Activated CD4-positive, alpha-beta T cell treated with anti-CD3 and anti-CD28 coated beads, Interleukin-2, amount 10 ng/mL, durations not matched to agents 24 days and 14 days (primary cell): ENCODE results near the gene METTL14. TPM values are rescaled to one million over a fixed set of nuclear protein-coding genes. Genes with fewer than 3 reads are reported as not detected.

ENCODE experiments used
- DNase-seq: peaks from one replicate; pipeline ENCODE4 v3.0.0; 2022
- H3K27ac Mint-ChIP-seq: one replicate; pipeline ENCODE4 v1.8.0; 2022; ENCODE audit warnings: mild to moderate bottlenecking, mixed read lengths
- H3K27me3 Mint-ChIP-seq: one replicate; pipeline ENCODE4 v1.8.0; 2022; ENCODE audit warnings: mixed read lengths
- H3K36me3 Mint-ChIP-seq: one replicate; pipeline ENCODE4 v1.8.0; 2022; ENCODE audit warnings: low read depth, mild to moderate bottlenecking, mixed read lengths
- H3K4me1 Mint-ChIP-seq: one replicate; pipeline ENCODE4 v1.8.0; 2021; ENCODE audit warnings: mixed read lengths
- H3K4me3 Mint-ChIP-seq: one replicate; pipeline ENCODE4 v1.8.0; 2022; ENCODE audit warnings: mild to moderate bottlenecking, moderate library complexity, mixed read lengths
- H3K9me3 Mint-ChIP-seq: one replicate; pipeline ENCODE4 v1.8.0; 2021; ENCODE audit warnings: mixed read lengths
- intact Hi-C: fragments of 100-400 bp; cut with micrococcal nuclease; formaldehyde crosslinking; loops from one replicate; pipeline ENCODE4 v1.15.1; 2023
- total RNA-seq: library from RNA; stranded (reverse); gene quantifications from 2 replicates; pipeline ENCODE4 v1.2.3, GENCODE V29; 2022

Gene METTL14
- total RNA-seq, 1 donor from 2014 or later = 51.9 TPM

DNA sequence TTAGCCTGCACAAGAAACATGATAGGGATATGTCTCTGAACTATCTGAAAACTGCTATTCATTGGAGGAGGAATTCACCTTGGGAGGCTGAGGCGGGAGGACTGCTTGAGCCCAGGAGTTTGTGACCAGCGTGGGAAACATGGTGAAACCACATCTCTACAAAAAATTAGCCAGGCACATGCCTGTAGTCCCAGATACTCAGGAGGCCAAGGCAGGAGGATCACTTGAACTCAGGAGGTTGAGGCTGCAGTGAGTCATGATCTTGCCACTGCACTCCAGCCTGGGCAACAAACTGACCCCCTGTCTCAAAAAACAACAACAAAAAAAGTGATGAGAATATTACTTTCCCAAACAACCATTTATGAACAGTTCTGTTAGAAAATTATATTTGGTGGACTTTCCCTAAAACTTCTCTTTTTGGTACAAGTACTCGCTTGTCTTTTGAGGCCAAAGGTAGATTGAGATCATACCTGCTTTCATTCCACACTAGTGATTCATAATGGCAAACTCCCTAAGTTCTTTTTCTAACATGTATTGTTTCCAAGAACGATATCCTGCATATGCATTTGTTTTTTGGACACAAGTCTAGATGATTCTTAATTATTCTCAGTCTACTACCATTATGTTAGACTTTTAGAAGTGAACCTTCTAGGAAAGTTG is 33.4 kb downstream of the METTL14 start:
- H3K4me3 Mint-ChIP-seq = no peak overlapping the region
- intact Hi-C loops = no loop called here
- H3K4me1 Mint-ChIP-seq = no peaks in the 10 kb centered on the region
- no peak for DNase-seq
- H3K36me3 Mint-ChIP-seq = peaks cover 16% of the 10 kb centered on the region
- H3K27ac Mint-ChIP-seq = no peak overlapping the region
- no peaks in the 10 kb centered on the region for H3K27me3 Mint-ChIP-seq
- H3K9me3 Mint-ChIP-seq = no peaks in the 10 kb centered on the region

DNA sequence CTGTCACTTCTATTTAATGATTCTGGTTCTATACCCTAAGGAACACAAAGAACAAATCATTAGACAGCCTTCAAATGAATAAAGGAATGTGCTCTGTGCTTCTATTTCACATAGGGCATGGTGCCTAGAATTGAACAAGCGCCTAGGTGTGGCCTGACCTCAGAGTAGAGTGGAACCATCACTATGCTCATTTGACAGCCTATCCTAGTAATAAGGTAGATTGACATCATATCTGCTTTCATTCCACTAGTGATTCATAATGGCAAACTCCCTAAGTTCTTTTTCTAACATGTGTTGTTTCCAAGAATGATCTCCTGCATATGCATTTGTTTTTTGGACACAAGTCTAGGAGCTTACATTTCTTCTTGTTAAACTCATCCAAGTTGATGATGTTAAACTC is 36.6 kb downstream of the METTL14 start:
- H3K27ac Mint-ChIP-seq = no peak overlapping the region
- H3K27me3 Mint-ChIP-seq = no peaks in the 10 kb centered on the region
- intact Hi-C loops = no loop called here
- H3K9me3 Mint-ChIP-seq = no peaks in the 10 kb centered on the region
- no peaks in the 10 kb centered on the region for H3K4me1 Mint-ChIP-seq
- no peak for DNase-seq
- no peak overlapping the region for H3K4me3 Mint-ChIP-seq
- peaks cover 29% of the 10 kb centered on the region for H3K36me3 Mint-ChIP-seq

DNA sequence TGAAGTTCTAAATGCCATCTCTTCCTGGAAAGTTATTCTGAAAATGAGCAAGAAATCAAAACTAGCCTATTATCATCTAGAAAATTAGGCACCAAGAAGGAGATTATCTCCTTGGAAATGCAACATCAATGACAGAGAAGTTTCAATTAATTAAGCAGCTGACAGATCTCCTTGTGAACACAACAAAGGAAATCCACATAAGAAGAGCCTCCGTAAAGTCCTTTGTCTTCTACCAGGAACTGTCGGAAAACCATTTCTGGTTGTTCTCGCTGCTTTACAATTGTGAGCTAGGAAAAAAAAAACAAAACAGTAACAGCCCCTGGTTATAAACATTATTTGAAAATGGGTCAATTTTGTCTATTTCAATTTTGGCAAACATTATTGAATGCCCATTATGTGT is 38.2 kb downstream of the METTL14 start:
- intact Hi-C loops = no loop called here
- H3K27ac Mint-ChIP-seq = no peak overlapping the region
- no peak for DNase-seq
- H3K4me1 Mint-ChIP-seq = no peaks in the 10 kb centered on the region
- no peaks in the 10 kb centered on the region for H3K27me3 Mint-ChIP-seq
- peaks cover 33% of the 10 kb centered on the region for H3K36me3 Mint-ChIP-seq
- no peak overlapping the region for H3K4me3 Mint-ChIP-seq
- no peaks in the 10 kb centered on the region for H3K9me3 Mint-ChIP-seq

GRCh38 chr4:118727360-118727759 is 42.2 kb downstream of the METTL14 start:
- no peak for DNase-seq
- intact Hi-C loops = no loop called here
- Mint-ChIP-seq H3K9me3 (no peaks in the 10 kb centered on the region), H3K4me3 (no peak overlapping the region), H3K4me1 (peaks cover 7% of the 10 kb centered on the region), H3K27ac (no peak overlapping the region), H3K36me3 (peaks cover 40% of the 10 kb centered on the region), H3K27me3 (no peaks in the 10 kb centered on the region)

DNA sequence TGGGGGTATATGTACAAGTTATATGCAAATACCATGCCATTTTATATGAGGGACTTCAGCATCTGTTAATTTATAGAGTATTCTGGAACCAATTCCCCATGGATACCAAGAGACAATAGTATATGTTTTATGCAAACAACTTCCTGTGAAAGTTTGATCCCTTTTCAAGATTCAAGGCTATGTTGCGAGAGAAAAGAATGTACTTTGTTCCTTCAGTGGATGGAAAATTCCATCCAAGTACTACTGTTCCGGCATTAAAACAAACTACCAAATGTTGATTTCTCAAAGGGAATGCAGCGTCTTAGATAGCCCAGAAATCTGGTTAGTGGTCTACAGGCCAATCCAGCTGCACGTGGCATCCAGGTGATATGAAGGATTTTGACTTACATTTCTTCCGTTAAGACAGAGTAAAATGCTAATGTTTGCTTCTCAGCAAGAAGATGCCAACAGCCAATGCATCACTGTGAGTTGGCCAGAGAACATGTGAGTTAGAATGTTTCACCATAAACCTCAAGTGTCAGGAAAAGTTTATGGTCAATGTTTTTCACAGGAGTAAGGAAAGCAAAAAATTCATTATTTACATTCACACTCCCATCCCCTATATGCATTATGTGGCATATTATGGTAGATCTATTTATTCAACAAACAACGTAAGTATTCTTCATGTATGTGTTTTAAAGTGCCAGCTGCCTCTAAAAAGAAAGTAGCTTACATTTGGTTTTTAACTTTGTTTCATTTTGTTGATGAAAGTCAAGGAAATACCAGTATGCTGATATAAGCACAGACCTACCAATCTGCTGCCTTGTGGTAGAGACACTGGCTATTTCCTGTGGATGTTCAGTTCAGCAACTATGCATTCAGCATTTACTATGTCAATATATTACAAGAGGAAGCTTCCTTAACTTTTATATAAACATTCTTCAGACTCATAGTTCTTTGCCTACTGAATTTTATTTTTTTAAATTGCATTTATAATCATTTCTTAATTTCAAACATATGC is 44.4 kb downstream of the METTL14 start:
- peak; percentile 69 for DNase-seq
- intact Hi-C loops = no loop called here
- H3K36me3 Mint-ChIP-seq = peaks cover 41% of the 10 kb centered on the region
- H3K4me3 Mint-ChIP-seq = peak overlapping the region; percentile 7
- no peak overlapping the region for H3K27ac Mint-ChIP-seq
- no peaks in the 10 kb centered on the region for H3K27me3 Mint-ChIP-seq
- H3K9me3 Mint-ChIP-seq = no peaks in the 10 kb centered on the region
- H3K4me1 Mint-ChIP-seq = peaks cover 7% of the 10 kb centered on the region

GRCh38 chr4:118730683-118731082 is 45.5 kb downstream of the METTL14 start:
- Mint-ChIP-seq H3K4me1 (peaks cover 7% of the 10 kb centered on the region), H3K9me3 (no peaks in the 10 kb centered on the region), H3K4me3 (no peak overlapping the region), H3K36me3 (peaks cover 40% of the 10 kb centered on the region), H3K27me3 (no peaks in the 10 kb centered on the region), H3K27ac (no peak overlapping the region)
- intact Hi-C loops = no loop called here
- no peak for DNase-seq

- intact Hi-C loops = no loop called here
- H3K27me3 Mint-ChIP-seq = no peaks in the 10 kb centered on the region
- H3K27ac Mint-ChIP-seq = no peak overlapping the region
- no peak overlapping the region for H3K4me3 Mint-ChIP-seq
- peaks cover 7% of the 10 kb centered on the region for H3K4me1 Mint-ChIP-seq
- no peaks in the 10 kb centered on the region for H3K9me3 Mint-ChIP-seq
- no peak for DNase-seq
- peaks cover 37% of the 10 kb centered on the region for H3K36me3 Mint-ChIP-seq
Measured at GRCh38 chr4:118732591-118733330, 47.6 kb downstream of the METTL14 start.

DNA sequence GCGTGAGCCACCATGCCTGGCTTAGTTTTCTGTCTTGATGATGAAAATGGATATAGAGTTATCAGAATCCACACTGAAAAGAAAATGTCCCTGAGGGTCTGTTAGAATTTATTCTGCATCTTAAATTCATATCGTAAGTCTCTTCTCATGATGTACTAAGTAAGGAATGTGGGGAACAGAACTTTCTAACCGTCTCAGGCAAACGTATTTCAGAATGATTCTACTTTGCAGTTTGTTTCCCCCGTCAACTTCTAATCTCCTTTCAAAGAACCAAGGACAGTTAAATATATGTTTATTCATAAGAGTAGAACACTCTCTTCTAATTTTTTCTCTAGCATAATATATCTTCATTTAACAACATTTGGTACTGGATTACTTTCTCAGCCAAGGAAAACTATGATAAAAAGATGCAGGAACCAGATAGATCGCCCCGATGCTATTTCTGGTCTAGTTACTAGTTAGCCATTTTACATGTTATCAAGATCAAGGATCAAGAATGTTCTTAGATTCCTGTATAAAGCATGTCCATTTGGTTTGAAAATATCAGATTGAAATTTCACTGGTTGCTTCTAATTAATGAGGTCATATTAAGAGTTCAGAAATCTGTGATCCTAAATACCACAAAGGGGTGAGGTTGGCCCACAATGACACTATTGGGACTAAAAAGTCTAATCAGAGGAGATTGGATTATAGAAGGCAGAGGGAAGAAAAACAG is 49.5 kb downstream of the METTL14 start:
- H3K27ac Mint-ChIP-seq = no peak overlapping the region
- no peaks in the 10 kb centered on the region for H3K27me3 Mint-ChIP-seq
- H3K4me1 Mint-ChIP-seq = peaks cover 4% of the 10 kb centered on the region
- H3K36me3 Mint-ChIP-seq = peaks cover 38% of the 10 kb centered on the region
- no peaks in the 10 kb centered on the region for H3K9me3 Mint-ChIP-seq
- DNase-seq = no peak
- intact Hi-C loops = no loop called here
- no peak overlapping the region for H3K4me3 Mint-ChIP-seq

- DNase-seq = no peak
- Mint-ChIP-seq H3K9me3 (no peaks in the 10 kb centered on the region), H3K27me3 (no peaks in the 10 kb centered on the region), H3K27ac (no peak overlapping the region), H3K4me1 (peaks cover 2% of the 10 kb centered on the region), H3K4me3 (no peak overlapping the region), H3K36me3 (peaks cover 40% of the 10 kb centered on the region)
- intact Hi-C loops = no loop called here
Measured at GRCh38 chr4:118736900-118737299, 51.7 kb downstream of the METTL14 start.

DNA sequence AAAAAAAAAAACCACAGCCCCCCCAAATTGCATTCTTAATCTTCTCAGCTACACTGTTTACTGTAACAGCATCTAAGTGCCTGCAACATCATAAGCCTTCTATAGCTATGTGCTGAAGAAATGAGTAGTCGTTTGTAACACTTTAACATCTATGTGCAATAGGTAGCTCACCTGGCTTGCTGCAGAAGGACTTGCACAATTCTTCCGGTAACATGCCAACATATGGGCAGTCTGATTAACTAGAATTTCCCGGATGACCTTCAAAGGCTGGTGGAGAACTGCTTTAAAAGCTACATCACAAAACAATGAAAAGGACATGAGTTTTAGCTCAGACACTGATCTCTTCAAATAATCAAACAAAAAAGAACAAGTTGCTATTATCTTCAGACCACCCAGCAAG is 52.9 kb downstream of the METTL14 start:
- Mint-ChIP-seq H3K4me1 (peaks cover 2% of the 10 kb centered on the region), H3K4me3 (no peak overlapping the region), H3K9me3 (no peaks in the 10 kb centered on the region), H3K36me3 (peaks cover 36% of the 10 kb centered on the region), H3K27me3 (no peaks in the 10 kb centered on the region), H3K27ac (no peak overlapping the region)
- no peak for DNase-seq
- intact Hi-C loops = no loop called here

- no peaks in the 10 kb centered on the region for H3K9me3 Mint-ChIP-seq
- peaks cover 2% of the 10 kb centered on the region for H3K4me1 Mint-ChIP-seq
- no peak overlapping the region for H3K27ac Mint-ChIP-seq
- no peaks in the 10 kb centered on the region for H3K27me3 Mint-ChIP-seq
- H3K4me3 Mint-ChIP-seq = no peak overlapping the region
- DNase-seq = no peak
- intact Hi-C loops = no loop called here
- peaks cover 43% of the 10 kb centered on the region for H3K36me3 Mint-ChIP-seq
Measured at GRCh38 chr4:118739022-118739713, 54.0 kb downstream of the METTL14 start.

- H3K9me3 Mint-ChIP-seq = no peaks in the 10 kb centered on the region
- intact Hi-C loops = loop anchor here (10.0 kb wide), 1 partner anchor 64 kb away; no protein-coding TSS in a partner anchor
- no peak overlapping the region for H3K4me3 Mint-ChIP-seq
- DNase-seq = no peak
- H3K27me3 Mint-ChIP-seq = no peaks in the 10 kb centered on the region
- H3K4me1 Mint-ChIP-seq = peaks cover 2% of the 10 kb centered on the region
- H3K27ac Mint-ChIP-seq = no peak overlapping the region
- peaks cover 46% of the 10 kb centered on the region for H3K36me3 Mint-ChIP-seq
Measured at GRCh38 chr4:118740869-118741268, 55.7 kb downstream of the METTL14 start.
